ENCODE measurements around the gene ZCCHC17.
A peak's percentile ranks its signal among the peaks of the same experiment; 100 is the strongest.

ZCCHC17 gene

GRCh38 chr1:31413405-31414001, 116.7 kb downstream of the ZCCHC17 start:
- peak overlapping the region; percentile 100 for H3K4me2 ChIP-seq (ENCODE audit: low read depth, low read length)
- H3K27ac ChIP-seq (ENCODE audit: low read length) = no peak overlapping the region
- DNase-seq = peak; percentile 19
- no peaks in the 10 kb centered on the region for H4K20me1 ChIP-seq (ENCODE audit: insufficient read depth, low read length)
- H3K9me2 ChIP-seq (replicated peaks; ENCODE audit: insufficient read depth, low read length) = no peaks in the 10 kb centered on the region
- H3K27me3 ChIP-seq (replicated peaks; ENCODE audit: insufficient read depth, low read length) = peaks cover 43% of the 10 kb centered on the region
- H3K9me3 ChIP-seq (replicated peaks; ENCODE audit: insufficient read depth, low read length) = no peaks in the 10 kb centered on the region
- no peaks in the 10 kb centered on the region for H3K79me2 ChIP-seq (ENCODE audit: low read length)
- H3K36me3 ChIP-seq (replicated peaks; ENCODE audit: insufficient read depth, low read length) = no peaks in the 10 kb centered on the region
- H2AFZ ChIP-seq (ENCODE audit: low read length) = peak overlapping the region; percentile 96
- peak overlapping the region; percentile 79 for H3K4me3 ChIP-seq (ENCODE audit: low read length)
- TF ChIP-seq EZH2 (optimal IDR thresholded peaks at IDR 0.05; ENCODE audit: low read depth, low read length) (no peak), CTCF (IDR thresholded peaks at IDR 0.05; ENCODE audit: low read length) (no peak), EZH2phosphoT487 (IDR thresholded peaks at IDR 0.05; ENCODE audit: low read length) (no peak)
- H3F3A ChIP-seq (ENCODE audit: insufficient read depth, low read length) = no peaks in the 10 kb centered on the region
- H3K9ac ChIP-seq (ENCODE audit: low read length) = peak overlapping the region; percentile 59; the same call in 1 of the 2 replicates
- no peaks in the 10 kb centered on the region for H3K4me1 ChIP-seq (ENCODE audit: low read length)

Data from MM.1S (cell line).